MCF 10A (cell line): ENCODE results near the gene SPTSSA. TPM values are rescaled to one million over a fixed set of nuclear protein-coding genes. Genes with fewer than 3 reads are reported as not detected.

ENCODE experiments used
- BruUV-seq: library from RNA; stranded (reverse); fragments of 400-500 nt; replicated peaks from 2 replicates; lab custom pipeline; 2021; lab: Mats Ljungman, UMichigan
- CTCF ChIA-PET: fragments of 300-600 bp; sonication (Branson Sonifier 250); formaldehyde crosslinking; extraction: SDS; loops from one replicate; lab custom pipeline; 2021; ENCODE audit warnings: antibody characterized with exemption, inconsistent platforms; lab: Yijun Ruan, JAX
- POLR2A ChIA-PET: fragments of 300-600, 350-650 bp; sonication (Branson Sonifier 250); formaldehyde crosslinking; extraction: SDS; loops from one replicate; lab custom pipeline; 2020; ENCODE audit warnings: antibody characterized with exemption, inconsistent platforms; lab: Yijun Ruan, JAX
- DNase-seq: peaks from one replicate; pipeline ENCODE4 v3.0.0-alpha.2; 2018; ENCODE audit not compliant: unreplicated experiment
- H3K27ac Mint-ChIP-seq: one replicate; pipeline ENCODE4 v1.8.0; 2022; ENCODE audit warnings: mild to moderate bottlenecking, low read depth, mixed read lengths; ENCODE audit not compliant: unreplicated experiment
- H3K27me3 Mint-ChIP-seq: one replicate; pipeline ENCODE4 v1.8.0; 2022; ENCODE audit warnings: mixed read lengths; ENCODE audit not compliant: insufficient read depth, unreplicated experiment
- H3K36me3 Mint-ChIP-seq: one replicate; pipeline ENCODE4 v1.8.0; 2022; ENCODE audit warnings: mild to moderate bottlenecking, moderate library complexity, mixed read lengths; ENCODE audit not compliant: insufficient read depth, unreplicated experiment
- H3K4me1 Mint-ChIP-seq: one replicate; pipeline ENCODE4 v1.8.0; 2022; ENCODE audit warnings: mixed read lengths; ENCODE audit not compliant: insufficient read depth, unreplicated experiment
- H3K4me3 Mint-ChIP-seq: one replicate; pipeline ENCODE4 v1.8.0; 2022; ENCODE audit warnings: mild to moderate bottlenecking, moderate library complexity, mixed read lengths; ENCODE audit not compliant: unreplicated experiment
- H3K9me3 Mint-ChIP-seq: one replicate; pipeline ENCODE4 v1.8.0; 2022; ENCODE audit warnings: mixed read lengths; ENCODE audit not compliant: unreplicated experiment
- intact Hi-C: fragments of 100-400 bp; cut with micrococcal nuclease; formaldehyde crosslinking; loops from 2 replicates; pipeline ENCODE4 v1.14.1; 2022
- total RNA-seq: library from RNA; stranded (reverse); gene quantifications from 2 replicates; pipeline ENCODE4 v1.2.3, GENCODE V29; 2022
- TF ChIP-seq, protein P1 (sequence below): fragments of 200-600 bp; IDR thresholded peaks from one replicate; pipeline ENCODE4 v1.8.0; 2022; ENCODE audit warnings: antibody characterized with exemption, mild to moderate bottlenecking; ENCODE audit not compliant: unreplicated experiment

SPTSSA gene
- total RNA-seq, 1 experiment from 2014 or later, result 30.5 TPM

DNA sequence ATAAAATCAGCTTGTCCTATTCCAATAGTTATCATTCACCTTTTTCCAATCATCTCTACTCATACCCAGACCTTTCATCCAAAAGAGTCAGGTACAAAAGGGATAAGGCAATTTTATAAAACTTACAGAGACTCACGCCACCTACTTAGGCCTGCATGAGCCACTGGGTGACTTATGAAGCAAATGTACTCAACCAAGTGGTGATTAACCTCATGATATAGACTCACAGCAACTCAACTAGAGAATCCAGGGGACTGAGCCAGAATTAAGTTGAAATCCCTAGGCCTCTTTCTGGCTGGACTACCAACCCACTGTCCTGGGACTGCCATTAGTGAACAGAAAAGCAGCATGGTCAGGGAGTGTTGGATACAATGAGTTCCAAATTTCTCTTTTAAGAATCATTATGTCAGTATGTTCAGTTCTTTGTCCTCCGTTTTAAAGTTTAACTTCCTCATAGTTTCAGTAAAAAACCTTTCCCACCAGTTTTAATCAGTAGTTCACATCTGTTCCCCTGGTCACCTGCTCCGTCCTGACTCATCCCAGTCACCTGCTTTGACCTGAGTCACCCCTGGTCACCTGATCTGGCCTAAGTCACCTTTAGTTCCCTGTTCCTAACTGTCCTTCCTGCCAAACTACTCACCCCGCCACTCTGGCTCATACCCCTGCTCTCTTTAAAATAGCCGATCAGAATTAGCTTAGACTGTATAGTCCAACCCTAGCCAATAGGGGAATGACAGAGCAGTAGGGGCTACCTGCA lies 36.8 kb downstream of the SPTSSA start:
- peaks cover 10% of the 10 kb centered on the region for H3K9me3 Mint-ChIP-seq
- H3K36me3 Mint-ChIP-seq, result peaks cover 4% of the 10 kb centered on the region
- ChIA-PET POLR2A (interaction anchor here (0.8 to 1.5 kb wide), 2 partner anchors 11 to 62 kb away, joined by 3 read pairs; no protein-coding TSS in a partner anchor), CTCF (interaction anchor here (0.6 kb wide), 1 partner anchor 13 kb away, joined by 6 read pairs; no protein-coding TSS in a partner anchor)
- H3K27me3 Mint-ChIP-seq, result no peaks in the 10 kb centered on the region
- DNase-seq, result no peak
- TF ChIP-seq, protein P1, sequence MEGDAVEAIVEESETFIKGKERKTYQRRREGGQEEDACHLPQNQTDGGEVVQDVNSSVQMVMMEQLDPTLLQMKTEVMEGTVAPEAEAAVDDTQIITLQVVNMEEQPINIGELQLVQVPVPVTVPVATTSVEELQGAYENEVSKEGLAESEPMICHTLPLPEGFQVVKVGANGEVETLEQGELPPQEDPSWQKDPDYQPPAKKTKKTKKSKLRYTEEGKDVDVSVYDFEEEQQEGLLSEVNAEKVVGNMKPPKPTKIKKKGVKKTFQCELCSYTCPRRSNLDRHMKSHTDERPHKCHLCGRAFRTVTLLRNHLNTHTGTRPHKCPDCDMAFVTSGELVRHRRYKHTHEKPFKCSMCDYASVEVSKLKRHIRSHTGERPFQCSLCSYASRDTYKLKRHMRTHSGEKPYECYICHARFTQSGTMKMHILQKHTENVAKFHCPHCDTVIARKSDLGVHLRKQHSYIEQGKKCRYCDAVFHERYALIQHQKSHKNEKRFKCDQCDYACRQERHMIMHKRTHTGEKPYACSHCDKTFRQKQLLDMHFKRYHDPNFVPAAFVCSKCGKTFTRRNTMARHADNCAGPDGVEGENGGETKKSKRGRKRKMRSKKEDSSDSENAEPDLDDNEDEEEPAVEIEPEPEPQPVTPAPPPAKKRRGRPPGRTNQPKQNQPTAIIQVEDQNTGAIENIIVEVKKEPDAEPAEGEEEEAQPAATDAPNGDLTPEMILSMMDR, result no peak
- H3K4me1 Mint-ChIP-seq, result peaks cover 16% of the 10 kb centered on the region
- H3K27ac Mint-ChIP-seq, result no peak overlapping the region
- no TSS peak for BruUV-seq
- intact Hi-C loops, result no loop called here
- no peak overlapping the region for H3K4me3 Mint-ChIP-seq

DNA sequence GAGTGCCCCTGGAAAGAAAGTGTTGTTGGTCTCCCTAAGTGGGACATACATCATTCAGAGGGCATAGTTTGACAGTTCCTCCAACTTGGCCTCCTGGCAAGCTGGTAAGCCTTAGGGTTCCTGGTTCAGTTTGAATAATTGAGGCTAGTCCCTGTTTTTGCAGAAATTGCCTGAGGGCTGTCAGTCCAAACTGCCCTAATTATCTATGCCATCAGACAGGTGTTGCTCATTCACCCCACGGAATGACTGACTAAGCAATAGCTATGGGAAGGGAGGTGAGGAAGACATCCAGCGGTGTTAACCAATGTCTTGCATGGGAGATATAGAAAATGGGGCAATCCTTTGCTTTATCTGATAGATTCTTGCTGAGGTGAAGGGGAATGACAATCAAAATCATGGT lies 37.6 kb downstream of the SPTSSA start:
- TF ChIP-seq, protein P1, result no peak
- DNase-seq, result no peak
- Mint-ChIP-seq H3K27me3 (no peaks in the 10 kb centered on the region), H3K36me3 (no peaks in the 10 kb centered on the region), H3K9me3 (peaks cover 10% of the 10 kb centered on the region), H3K27ac (no peak overlapping the region), H3K4me3 (no peak overlapping the region), H3K4me1 (peaks cover 16% of the 10 kb centered on the region)
- BruUV-seq, result no TSS peak
- ChIA-PET CTCF (interaction anchor here (0.6 kb wide), 1 partner anchor 13 kb away, joined by 6 read pairs; no protein-coding TSS in a partner anchor), POLR2A (interaction anchor here (0.6 to 1.5 kb wide), 4 partner anchors 10 to 61 kb away, joined by 3 to 4 read pairs (median 3); no protein-coding TSS in a partner anchor)
- intact Hi-C loops, result no loop called here

DNA sequence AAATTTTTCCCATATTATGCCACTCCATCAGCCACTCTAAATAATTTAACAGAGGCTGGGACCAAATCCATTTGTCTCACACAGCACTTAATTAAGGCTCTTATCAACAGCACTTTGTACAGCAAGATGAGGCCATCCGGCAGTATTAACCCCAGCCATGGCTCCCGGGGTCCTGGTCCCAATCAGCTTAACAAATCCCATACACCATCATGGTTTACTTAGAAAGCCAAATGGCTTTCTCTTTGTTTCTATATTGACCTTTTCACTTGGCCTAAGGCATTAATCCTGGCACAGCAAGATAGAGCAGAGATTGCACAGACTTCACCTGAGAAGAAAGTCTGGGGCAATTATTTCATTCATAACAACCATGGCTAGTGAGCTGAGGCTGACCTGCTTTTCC lies 38.6 kb downstream of the SPTSSA start:
- Mint-ChIP-seq H3K4me1 (peaks cover 16% of the 10 kb centered on the region), H3K4me3 (no peak overlapping the region)
- CTCF ChIA-PET, result interaction anchor here (0.7 kb wide), 1 partner anchor 29 kb away, joined by 3 read pairs; no protein-coding TSS in a partner anchor

More for the DNA sequence above, 38.6 kb downstream of the SPTSSA start:
- DNase-seq, result no peak
- intact Hi-C loops, result no loop called here
- TF ChIP-seq, protein P1, result no peak
- POLR2A ChIA-PET, result interaction anchor here (1.5 kb wide), 1 partner anchor 60 kb away, joined by 3 read pairs; no protein-coding TSS in a partner anchor
- Mint-ChIP-seq H3K27me3 (no peaks in the 10 kb centered on the region), H3K27ac (no peak overlapping the region), H3K9me3 (peaks cover 10% of the 10 kb centered on the region), H3K36me3 (no peaks in the 10 kb centered on the region)
- no TSS peak for BruUV-seq
